ENCODE measurements around the gene ABCC1.

Gene ABCC1

DNA sequence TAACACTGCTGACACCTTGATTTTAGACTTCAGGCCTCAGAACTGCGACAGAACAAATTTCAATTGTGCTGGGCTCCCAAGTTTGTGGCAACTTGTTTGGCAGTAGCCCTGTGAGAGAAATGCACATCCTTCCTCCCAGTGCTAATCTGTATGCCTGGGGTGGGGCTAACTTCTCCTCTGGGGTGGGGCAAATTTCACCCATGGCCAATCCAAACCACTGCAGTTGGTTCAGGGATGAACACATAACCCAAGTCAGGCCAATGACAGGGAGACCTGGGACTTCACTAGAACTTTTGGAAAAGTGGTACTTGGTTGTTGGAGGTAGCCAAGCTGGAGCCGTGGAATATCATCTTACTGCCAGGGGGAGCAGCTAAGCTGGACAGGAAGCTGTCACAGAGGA is 217.5 kb downstream of the ABCC1 start:
- H3K4me3 ChIP-seq (ENCODE audit: low read depth, low read length): no peak overlapping the region
- H3K9me3 ChIP-seq (ENCODE audit: insufficient read depth, low read depth, low read length): peaks cover 3% of the 10 kb centered on the region
- no peak overlapping the region for H2BK5ac ChIP-seq (ENCODE audit: low read depth, low read length, poor library complexity)
- H3K4me2 ChIP-seq (ENCODE audit: low read length): no peak overlapping the region
- H2AK5ac ChIP-seq (ENCODE audit: low read length): no peak overlapping the region
- H4K8ac ChIP-seq (ENCODE audit: low read depth, low read length): no peak overlapping the region
- no peaks in the 10 kb centered on the region for H3K27me3 ChIP-seq (ENCODE audit: insufficient read depth, low read length)
- no peak overlapping the region for H3K4ac ChIP-seq (ENCODE audit: low read depth, low read length)
- H3K9ac ChIP-seq (ENCODE audit: low read length): no peak overlapping the region
- H3K27ac ChIP-seq (ENCODE audit: low read depth, low read length): no peak overlapping the region
- H2BK12ac ChIP-seq (ENCODE audit: low read length): no peak overlapping the region
- no peaks in the 10 kb centered on the region for H3K4me1 ChIP-seq (ENCODE audit: control insufficient read depth in 1 of 2, insufficient read depth in 2 of 2, low read length in 2 of 2)
- no peaks in the 10 kb centered on the region for H3K36me3 ChIP-seq (ENCODE audit: control insufficient read depth in 1 of 2, insufficient read depth in 2 of 2, low read length in 2 of 2)
- DNase-seq: no peak
- no peak overlapping the region for H4K91ac ChIP-seq (ENCODE audit: low read depth, low read length)
- no peak overlapping the region for H2BK120ac ChIP-seq (ENCODE audit: insufficient read depth, low read length, poor library complexity)
- H3K18ac ChIP-seq (ENCODE audit: low read length): no peak overlapping the region
- H4K12ac ChIP-seq (ENCODE audit: low read depth, low read length): no peak overlapping the region
- H3K23ac ChIP-seq (ENCODE audit: low read length): no peak overlapping the region
- no CpG with 5 or more reads among the region's 2 CpGs for WGBS (ENCODE audit: extremely low coverage, insufficient coverage, insufficient read length)
- H3K79me1 ChIP-seq (ENCODE audit: low read length): no peaks in the 10 kb centered on the region
- H2AFZ ChIP-seq (ENCODE audit: insufficient read depth, low read length, poor library complexity): no peak overlapping the region
- H3K14ac ChIP-seq (ENCODE audit: low read length): no peak overlapping the region
- no peaks in the 10 kb centered on the region for H3K79me2 ChIP-seq (ENCODE audit: control insufficient read depth, insufficient read depth, low read length, poor library complexity)

DNA sequence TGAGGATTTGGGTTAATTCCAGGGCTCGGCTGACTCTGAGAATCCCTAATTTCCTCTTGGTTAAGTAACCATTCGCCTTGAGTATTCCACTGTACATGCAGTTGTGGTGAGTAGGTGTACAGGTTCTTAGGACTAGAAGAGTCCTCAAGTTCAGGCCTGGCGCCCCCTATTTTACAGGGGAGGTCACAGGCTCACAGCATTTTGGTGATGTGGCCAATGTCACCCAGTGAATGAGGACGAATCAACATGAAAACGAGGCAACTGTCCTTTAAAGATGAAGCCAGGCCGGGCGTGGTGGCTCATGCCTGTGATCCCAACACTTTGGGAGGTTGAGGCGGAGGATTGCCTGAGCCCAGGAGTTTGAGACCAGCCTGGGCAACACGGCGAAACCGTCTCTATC is 218.5 kb downstream of the ABCC1 start:
- no peak overlapping the region for H2BK120ac ChIP-seq (ENCODE audit: insufficient read depth, low read length, poor library complexity)

DNA sequence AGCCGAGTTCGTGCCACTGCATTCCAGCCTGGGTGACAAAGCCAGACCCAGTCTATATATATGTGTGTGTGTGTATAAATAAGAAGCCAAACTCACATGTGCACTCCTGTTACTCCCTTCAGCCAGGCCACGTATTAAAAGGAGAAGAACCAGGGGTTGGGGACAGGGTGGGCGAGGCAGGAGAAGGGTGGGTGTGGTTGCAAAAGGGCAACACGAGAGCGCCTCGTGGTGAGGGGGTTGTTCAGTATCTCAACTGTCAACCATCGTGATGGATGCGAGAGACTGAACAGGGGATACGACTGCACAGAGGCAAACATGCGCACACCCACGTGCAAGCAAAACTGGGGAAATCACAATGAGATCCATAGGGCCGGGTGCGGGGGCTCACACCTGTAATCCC is 219.0 kb downstream of the ABCC1 start:
- Histone ChIP-seq H3K79me2 (ENCODE audit: control insufficient read depth, insufficient read depth, low read length, poor library complexity) (no peaks in the 10 kb centered on the region), H4K8ac (ENCODE audit: low read depth, low read length) (no peak overlapping the region), H3K4me3 (ENCODE audit: low read depth, low read length) (no peak overlapping the region), H3K4ac (ENCODE audit: low read depth, low read length) (no peak overlapping the region), H3K36me3 (ENCODE audit: control insufficient read depth in 1 of 2, insufficient read depth in 2 of 2, low read length in 2 of 2) (no peaks in the 10 kb centered on the region), H3K4me1 (ENCODE audit: control insufficient read depth in 1 of 2, insufficient read depth in 2 of 2, low read length in 2 of 2) (no peaks in the 10 kb centered on the region), H3K79me1 (ENCODE audit: low read length) (no peaks in the 10 kb centered on the region), H3K9me3 (ENCODE audit: insufficient read depth, low read depth, low read length) (no peaks in the 10 kb centered on the region), H3K27ac (ENCODE audit: low read depth, low read length) (no peak overlapping the region), H3K9ac (ENCODE audit: low read length) (no peak overlapping the region), H4K12ac (ENCODE audit: low read depth, low read length) (no peak overlapping the region), H2BK120ac (ENCODE audit: insufficient read depth, low read length, poor library complexity) (no peak overlapping the region), H4K91ac (ENCODE audit: low read depth, low read length) (no peak overlapping the region), H3K23ac (ENCODE audit: low read length) (no peak overlapping the region), H3K14ac (ENCODE audit: low read length) (no peak overlapping the region), H3K4me2 (ENCODE audit: low read length) (no peak overlapping the region), H3K18ac (ENCODE audit: low read length) (no peak overlapping the region), H3K27me3 (ENCODE audit: insufficient read depth, low read length) (no peaks in the 10 kb centered on the region), H2BK12ac (ENCODE audit: low read length) (no peak overlapping the region), H2BK5ac (ENCODE audit: low read depth, low read length, poor library complexity) (no peak overlapping the region), H2AK5ac (ENCODE audit: low read length) (no peak overlapping the region), H2AFZ (ENCODE audit: insufficient read depth, low read length, poor library complexity) (no peak overlapping the region)
- no peak for DNase-seq
- no CpG with 5 or more reads among the region's 14 CpGs for WGBS (ENCODE audit: extremely low coverage, insufficient coverage, insufficient read length)

More for the DNA sequence above, 218.5 kb downstream of the ABCC1 start:
- no CpG with 5 or more reads among the region's 11 CpGs for WGBS (ENCODE audit: extremely low coverage, insufficient coverage, insufficient read length)
- Histone ChIP-seq H3K23ac (ENCODE audit: low read length) (no peak overlapping the region), H3K4me1 (ENCODE audit: control insufficient read depth in 1 of 2, insufficient read depth in 2 of 2, low read length in 2 of 2) (no peaks in the 10 kb centered on the region), H3K27ac (ENCODE audit: low read depth, low read length) (no peak overlapping the region), H4K91ac (ENCODE audit: low read depth, low read length) (no peak overlapping the region), H3K14ac (ENCODE audit: low read length) (no peak overlapping the region), H3K79me1 (ENCODE audit: low read length) (no peaks in the 10 kb centered on the region), H2BK12ac (ENCODE audit: low read length) (no peak overlapping the region), H2AFZ (ENCODE audit: insufficient read depth, low read length, poor library complexity) (no peak overlapping the region), H3K9me3 (ENCODE audit: insufficient read depth, low read depth, low read length) (no peaks in the 10 kb centered on the region), H3K36me3 (ENCODE audit: control insufficient read depth in 1 of 2, insufficient read depth in 2 of 2, low read length in 2 of 2) (no peaks in the 10 kb centered on the region), H4K8ac (ENCODE audit: low read depth, low read length) (no peak overlapping the region), H2BK5ac (ENCODE audit: low read depth, low read length, poor library complexity) (no peak overlapping the region), H4K12ac (ENCODE audit: low read depth, low read length) (no peak overlapping the region), H3K18ac (ENCODE audit: low read length) (no peak overlapping the region), H3K4me3 (ENCODE audit: low read depth, low read length) (no peak overlapping the region), H2AK5ac (ENCODE audit: low read length) (no peak overlapping the region), H3K9ac (ENCODE audit: low read length) (no peak overlapping the region), H3K79me2 (ENCODE audit: control insufficient read depth, insufficient read depth, low read length, poor library complexity) (no peaks in the 10 kb centered on the region), H3K4ac (ENCODE audit: low read depth, low read length) (no peak overlapping the region), H3K4me2 (ENCODE audit: low read length) (no peak overlapping the region), H3K27me3 (ENCODE audit: insufficient read depth, low read length) (no peaks in the 10 kb centered on the region)
- DNase-seq: no peak

DNA sequence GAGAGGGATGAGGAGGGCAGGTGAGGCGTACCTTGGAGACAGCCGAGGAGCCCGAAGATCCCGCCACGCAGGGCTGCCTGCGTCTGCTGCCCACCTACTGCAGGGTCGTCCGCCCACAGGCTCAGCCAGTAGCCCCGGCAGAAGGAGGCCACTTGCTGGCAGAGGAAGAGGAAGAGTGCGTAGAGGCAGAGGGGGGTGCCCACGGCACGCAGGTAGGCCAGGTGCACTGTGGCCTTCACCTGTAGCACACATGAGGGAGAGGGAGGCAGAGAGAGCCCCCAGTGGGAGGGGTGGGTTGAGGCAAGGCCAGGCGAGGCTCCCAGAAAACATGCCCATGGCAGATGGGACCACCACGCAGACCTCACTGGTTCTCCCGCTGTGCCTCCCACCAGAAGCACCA is 220.2 kb downstream of the ABCC1 start:
- no peak overlapping the region for H4K91ac ChIP-seq (ENCODE audit: low read depth, low read length)
- H3K4me3 ChIP-seq (ENCODE audit: low read depth, low read length): no peak overlapping the region
- no peaks in the 10 kb centered on the region for H3K79me1 ChIP-seq (ENCODE audit: low read length)
- no peak overlapping the region for H2BK12ac ChIP-seq (ENCODE audit: low read length)
- no peaks in the 10 kb centered on the region for H3K27me3 ChIP-seq (ENCODE audit: insufficient read depth, low read length)
- H3K18ac ChIP-seq (ENCODE audit: low read length): no peak overlapping the region
- no peaks in the 10 kb centered on the region for H3K4me1 ChIP-seq (ENCODE audit: control insufficient read depth in 1 of 2, insufficient read depth in 2 of 2, low read length in 2 of 2)
- no peaks in the 10 kb centered on the region for H3K36me3 ChIP-seq (ENCODE audit: control insufficient read depth in 1 of 2, insufficient read depth in 2 of 2, low read length in 2 of 2)
- H3K27ac ChIP-seq (ENCODE audit: low read depth, low read length): no peak overlapping the region
- no peak overlapping the region for H3K23ac ChIP-seq (ENCODE audit: low read length)
- H4K12ac ChIP-seq (ENCODE audit: low read depth, low read length): no peak overlapping the region
- no peak overlapping the region for H2BK120ac ChIP-seq (ENCODE audit: insufficient read depth, low read length, poor library complexity)
- no peak overlapping the region for H4K8ac ChIP-seq (ENCODE audit: low read depth, low read length)
- H3K9me3 ChIP-seq (ENCODE audit: insufficient read depth, low read depth, low read length): no peaks in the 10 kb centered on the region
- H2AFZ ChIP-seq (ENCODE audit: insufficient read depth, low read length, poor library complexity): no peak overlapping the region
- no CpG with 5 or more reads among the region's 15 CpGs for WGBS (ENCODE audit: extremely low coverage, insufficient coverage, insufficient read length)
- H2BK5ac ChIP-seq (ENCODE audit: low read depth, low read length, poor library complexity): no peak overlapping the region
- no peak overlapping the region for H2AK5ac ChIP-seq (ENCODE audit: low read length)
- no peak overlapping the region for H3K4ac ChIP-seq (ENCODE audit: low read depth, low read length)
- H3K79me2 ChIP-seq (ENCODE audit: control insufficient read depth, insufficient read depth, low read length, poor library complexity): no peaks in the 10 kb centered on the region
- no peak overlapping the region for H3K9ac ChIP-seq (ENCODE audit: low read length)
- DNase-seq: no peak
- no peak overlapping the region for H3K4me2 ChIP-seq (ENCODE audit: low read length)
- H3K14ac ChIP-seq (ENCODE audit: low read length): no peak overlapping the region

All from trophoblast cell (in vitro differentiated cells and primary cell).